ENCODE measurements around the gene RAD18. TPM values are rescaled to one million over a fixed set of nuclear protein-coding genes. Genes with fewer than 3 reads are reported as not detected.

Gene RAD18
- total and polyA plus RNA-seq, 9 of the 15 experiments (the other 6 are each of a cell fraction or from before 2014, with no cell fraction given): 19.2 to 49.4 (median 34.4) TPM

DNA sequence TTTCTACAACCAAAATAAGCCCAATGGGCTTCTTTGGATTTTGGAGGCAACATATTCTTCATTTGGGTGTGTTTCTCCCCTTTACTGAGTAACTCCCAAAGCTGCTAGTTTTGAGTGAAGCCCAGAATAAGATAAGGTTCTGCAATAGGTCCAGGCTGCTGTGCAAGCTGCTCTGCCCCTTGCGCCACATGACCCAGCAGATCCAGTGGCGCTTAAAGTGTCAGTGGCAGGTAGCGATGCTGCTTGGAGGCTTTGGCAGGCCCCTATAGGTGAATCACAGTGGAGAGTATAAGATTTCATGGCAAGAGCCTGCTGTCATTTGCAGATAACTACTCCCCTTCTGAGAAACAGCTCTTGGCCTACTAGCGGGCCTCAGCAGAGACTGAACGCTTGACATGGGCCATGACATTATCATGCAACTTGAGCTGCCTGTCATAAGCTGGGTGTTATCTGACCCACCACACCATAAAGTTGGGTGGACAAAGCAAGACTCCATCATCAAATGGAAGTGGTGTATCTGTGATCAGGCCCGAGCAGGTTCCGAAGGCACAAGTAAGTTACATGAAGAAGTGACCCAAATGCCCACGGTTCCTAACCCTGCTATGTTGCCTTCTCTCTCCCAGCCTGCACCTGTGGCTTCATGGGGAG is 105.4 kb downstream of the RAD18 start (continued):
- TF ChIP-seq, protein P1, sequence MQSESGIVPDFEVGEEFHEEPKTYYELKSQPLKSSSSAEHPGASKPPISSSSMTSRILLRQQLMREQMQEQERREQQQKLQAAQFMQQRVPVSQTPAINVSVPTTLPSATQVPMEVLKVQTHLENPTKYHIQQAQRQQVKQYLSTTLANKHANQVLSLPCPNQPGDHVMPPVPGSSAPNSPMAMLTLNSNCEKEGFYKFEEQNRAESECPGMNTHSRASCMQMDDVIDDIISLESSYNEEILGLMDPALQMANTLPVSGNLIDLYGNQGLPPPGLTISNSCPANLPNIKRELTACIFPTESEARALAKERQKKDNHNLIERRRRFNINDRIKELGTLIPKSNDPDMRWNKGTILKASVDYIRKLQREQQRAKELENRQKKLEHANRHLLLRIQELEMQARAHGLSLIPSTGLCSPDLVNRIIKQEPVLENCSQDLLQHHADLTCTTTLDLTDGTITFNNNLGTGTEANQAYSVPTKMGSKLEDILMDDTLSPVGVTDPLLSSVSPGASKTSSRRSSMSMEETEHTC (IDR thresholded peaks at IDR 0.05): peak; percentile 50; the same call in 1 of the 2 replicates
- TF ChIP-seq ERF (CRISPR knock-in tag; IDR thresholded peaks at IDR 0.05): no peak
- TF ChIP-seq, protein P2, sequence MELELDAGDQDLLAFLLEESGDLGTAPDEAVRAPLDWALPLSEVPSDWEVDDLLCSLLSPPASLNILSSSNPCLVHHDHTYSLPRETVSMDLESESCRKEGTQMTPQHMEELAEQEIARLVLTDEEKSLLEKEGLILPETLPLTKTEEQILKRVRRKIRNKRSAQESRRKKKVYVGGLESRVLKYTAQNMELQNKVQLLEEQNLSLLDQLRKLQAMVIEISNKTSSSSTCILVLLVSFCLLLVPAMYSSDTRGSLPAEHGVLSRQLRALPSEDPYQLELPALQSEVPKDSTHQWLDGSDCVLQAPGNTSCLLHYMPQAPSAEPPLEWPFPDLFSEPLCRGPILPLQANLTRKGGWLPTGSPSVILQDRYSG (tag; conservative IDR thresholded peaks at IDR 0.05; ENCODE audit: low read depth): no peak
- TF ChIP-seq HEY1 (CRISPR knock-in tag; IDR thresholded peaks at IDR 0.05; ENCODE audit: borderline replicate concordance): no peak
- TF ChIP-seq TCFL5 (CRISPR knock-in tag; conservative IDR thresholded peaks at IDR 0.05): no peak
- peak; percentile 57; the same call in 1 of the 2 replicates for TF ChIP-seq CREM (IDR thresholded peaks at IDR 0.05; ENCODE audit: low read depth)
- TF ChIP-seq SMC3 (conservative IDR thresholded peaks at IDR 0.05; ENCODE audit: insufficient read depth, low read depth, low read length): no peak
- no peak for TF ChIP-seq PTTG1 (tag; IDR thresholded peaks at IDR 0.05; ENCODE audit: low read depth)
- TF ChIP-seq, protein P3, sequence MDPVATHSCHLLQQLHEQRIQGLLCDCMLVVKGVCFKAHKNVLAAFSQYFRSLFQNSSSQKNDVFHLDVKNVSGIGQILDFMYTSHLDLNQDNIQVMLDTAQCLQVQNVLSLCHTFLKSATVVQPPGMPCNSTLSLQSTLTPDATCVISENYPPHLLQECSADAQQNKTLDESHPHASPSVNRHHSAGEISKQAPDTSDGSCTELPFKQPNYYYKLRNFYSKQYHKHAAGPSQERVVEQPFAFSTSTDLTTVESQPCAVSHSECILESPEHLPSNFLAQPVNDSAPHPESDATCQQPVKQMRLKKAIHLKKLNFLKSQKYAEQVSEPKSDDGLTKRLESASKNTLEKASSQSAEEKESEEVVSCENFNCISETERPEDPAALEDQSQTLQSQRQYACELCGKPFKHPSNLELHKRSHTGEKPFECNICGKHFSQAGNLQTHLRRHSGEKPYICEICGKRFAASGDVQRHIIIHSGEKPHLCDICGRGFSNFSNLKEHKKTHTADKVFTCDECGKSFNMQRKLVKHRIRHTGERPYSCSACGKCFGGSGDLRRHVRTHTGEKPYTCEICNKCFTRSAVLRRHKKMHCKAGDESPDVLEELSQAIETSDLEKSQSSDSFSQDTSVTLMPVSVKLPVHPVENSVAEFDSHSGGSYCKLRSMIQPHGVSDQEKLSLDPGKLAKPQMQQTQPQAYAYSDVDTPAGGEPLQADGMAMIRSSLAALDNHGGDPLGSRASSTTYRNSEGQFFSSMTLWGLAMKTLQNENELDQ (CRISPR knock-in tag; IDR thresholded peaks at IDR 0.05; ENCODE audit: borderline replicate concordance): no peak
- TF ChIP-seq, protein P4, sequence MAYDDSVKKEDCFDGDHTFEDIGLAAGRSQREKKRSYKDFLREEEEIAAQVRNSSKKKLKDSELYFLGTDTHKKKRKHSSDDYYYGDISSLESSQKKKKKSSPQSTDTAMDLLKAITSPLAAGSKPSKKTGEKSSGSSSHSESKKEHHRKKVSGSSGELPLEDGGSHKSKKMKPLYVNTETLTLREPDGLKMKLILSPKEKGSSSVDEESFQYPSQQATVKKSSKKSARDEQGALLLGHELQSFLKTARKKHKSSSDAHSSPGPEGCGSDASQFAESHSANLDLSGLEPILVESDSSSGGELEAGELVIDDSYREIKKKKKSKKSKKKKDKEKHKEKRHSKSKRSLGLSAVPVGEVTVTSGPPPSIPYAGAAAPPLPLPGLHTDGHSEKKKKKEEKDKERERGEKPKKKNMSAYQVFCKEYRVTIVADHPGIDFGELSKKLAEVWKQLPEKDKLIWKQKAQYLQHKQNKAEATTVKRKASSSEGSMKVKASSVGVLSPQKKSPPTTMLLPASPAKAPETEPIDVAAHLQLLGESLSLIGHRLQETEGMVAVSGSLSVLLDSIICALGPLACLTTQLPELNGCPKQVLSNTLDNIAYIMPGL (CRISPR knock-in tag; IDR thresholded peaks at IDR 0.05): no peak
- TF ChIP-seq ZNF121 (CRISPR knock-in tag; conservative IDR thresholded peaks at IDR 0.05): no peak
- TF ChIP-seq TCF7L2 (IDR thresholded peaks at IDR 0.05; ENCODE audit: low read depth, low read length): no peak
- TF ChIP-seq SMAD4 (CRISPR knock-in tag; conservative IDR thresholded peaks at IDR 0.05): peak; percentile 60; the same call in 1 of the 2 replicates
- TF ChIP-seq ZNF140 (CRISPR knock-in tag; IDR thresholded peaks at IDR 0.05): no peak
- no peak for TF ChIP-seq SIN3B (IDR thresholded peaks at IDR 0.05; ENCODE audit: low read depth)
- no peak for TF ChIP-seq GABPB2 (CRISPR knock-in tag; conservative IDR thresholded peaks at IDR 0.05)
- no peak for TF ChIP-seq NR2C1 (IDR thresholded peaks at IDR 0.05)
- no peak for TF ChIP-seq NR2C1 (tag; IDR thresholded peaks at IDR 0.05)
- no peak for TF ChIP-seq KDM2B (CRISPR knock-in tag; IDR thresholded peaks at IDR 0.05)
- no peak for TF ChIP-seq SRSF9 (IDR thresholded peaks at IDR 0.05; ENCODE audit: borderline replicate concordance, low read depth, low read length)
- peak; percentile 77 for TF ChIP-seq FOXM1 (IDR thresholded peaks at IDR 0.05; ENCODE audit: low read depth)
- no peak for TF ChIP-seq FOXM1 (CRISPR knock-in tag; IDR thresholded peaks at IDR 0.05; ENCODE audit: low read depth)
- no peak for TF ChIP-seq RBM34 (IDR thresholded peaks at IDR 0.05; ENCODE audit: borderline replicate concordance, insufficient read depth, low read length)
- TF ChIP-seq HDGF (IDR thresholded peaks at IDR 0.05): no peak
